A549 treated with Mapracorat at 1 μM for 4 hours (cell line): ENCODE data around the gene CWC25. TPM values are rescaled to one million over a fixed set of nuclear protein-coding genes. Genes with fewer than 3 reads are reported as not detected.

Experiments used
- total RNA-seq: library from RNA; stranded (reverse); fragments of 200-300 nt; extraction: Qiagen RNA extraction; gene quantifications from 5 replicates; pipeline ENCODE4 v1.2.3, GENCODE V29; 2022

The CWC25 gene
- 20.4 to 24.2 TPM (median 21.5 TPM) in 5 replicates for total RNA-seq

GRCh38 chr17:38824899-38825761 is at the start of gene CWC25:
CWC25 (minus strand) TSS chr17:38825321; CDS start chr17:38825183, 138 bp downstream.

GRCh38 chr17:38869526-38870258 is 44.6 kb upstream of the CWC25 start, which contains the start of gene LASP1:
LASP1 (plus strand) TSS chr17:38870058; CDS start chr17:38870190, 132 bp downstream.

DNA sequence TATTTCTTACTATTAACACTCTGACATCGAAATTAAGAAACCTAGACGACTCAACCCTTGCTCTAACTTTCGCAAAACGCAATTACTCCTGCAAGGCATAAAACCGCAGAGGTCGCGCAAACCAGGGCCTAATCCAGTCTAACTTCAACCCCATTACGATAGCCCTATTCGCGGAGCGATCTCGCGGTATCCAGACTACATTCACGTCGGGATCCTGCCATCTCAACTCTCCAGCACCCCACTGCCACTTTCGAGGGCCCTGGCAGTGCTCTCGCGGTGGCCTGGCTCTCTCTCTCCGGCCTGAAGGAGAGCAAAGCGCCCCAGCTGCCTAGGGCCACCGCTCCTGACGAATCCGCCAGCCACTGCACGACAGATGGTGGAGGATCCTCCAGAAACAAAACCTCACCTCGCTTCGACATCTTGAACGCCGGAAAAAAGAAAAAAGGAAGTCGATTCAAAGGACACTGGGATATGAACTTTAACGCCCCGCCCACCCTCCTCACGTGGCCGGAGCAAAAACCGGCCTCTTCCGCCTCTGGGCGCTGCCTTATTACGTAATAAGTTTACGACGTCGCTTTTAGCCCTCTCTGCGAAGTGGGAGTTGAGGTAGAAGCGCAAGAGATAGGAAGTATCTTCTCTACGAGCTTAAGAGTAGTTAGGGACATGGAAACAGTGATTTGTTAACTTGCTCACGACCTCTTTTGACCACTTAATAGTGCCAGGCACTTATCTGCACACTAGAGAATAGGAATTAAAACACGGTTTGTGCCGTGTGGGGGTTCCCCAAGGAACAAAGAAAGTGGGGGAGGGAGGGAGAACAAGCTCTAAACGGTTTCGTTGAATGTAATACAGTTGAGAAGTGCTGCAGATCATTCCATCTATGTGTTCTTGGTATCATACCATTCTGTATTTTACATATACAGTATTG is 28.4 kb upstream of the CWC25 start, which contains the start of gene RPL23:
Gene RPL23 (minus strand): TSS at position 430 of the 928 bp plus-strand sequence. CDS start 11 bp downstream, at position 419.

DNA sequence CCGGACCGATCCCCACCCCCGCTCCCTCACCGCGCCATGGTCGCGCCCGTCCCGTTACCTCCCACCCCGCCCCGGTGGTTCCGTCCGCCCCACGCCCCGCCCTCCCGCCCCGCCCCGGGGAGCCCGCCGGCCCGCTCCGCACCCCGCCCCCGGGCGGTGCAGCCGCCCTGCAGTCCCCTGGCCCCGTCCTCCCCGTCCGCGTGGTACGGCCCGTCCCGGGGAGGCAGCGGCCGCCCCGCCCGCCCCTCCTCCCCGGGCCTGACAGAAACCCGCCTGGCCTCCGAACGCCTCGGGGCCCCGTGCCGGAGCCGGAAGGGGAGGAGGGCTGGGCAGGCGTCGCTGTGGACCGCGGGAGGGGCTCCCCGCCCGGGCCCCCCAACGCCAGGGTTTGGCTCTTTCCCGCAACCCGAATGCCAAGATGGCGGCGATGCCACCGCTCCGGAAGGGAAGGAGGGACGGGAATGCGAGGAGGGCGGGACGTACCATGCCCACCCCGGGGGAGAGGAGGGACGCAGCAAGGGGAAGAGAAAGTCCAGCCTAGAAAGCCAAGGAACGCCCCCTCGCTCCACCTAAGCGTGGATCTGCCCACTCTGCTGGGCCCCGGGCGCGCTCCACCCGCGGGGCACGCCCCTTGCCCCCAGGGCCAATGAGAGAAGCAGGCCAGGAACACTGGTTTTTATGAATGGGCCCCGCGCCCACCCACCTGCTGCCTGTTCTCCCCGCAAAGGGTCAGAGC is 25.5 kb downstream of the CWC25 start, which contains the start of gene PIP4K2B:
Gene PIP4K2B (minus strand): TSS at position 56 of the 736 bp plus-strand sequence. CDS start 132 bp downstream, outside the sequence.

GRCh38 chr17:38752308-38753070 is 72.6 kb downstream of the CWC25 start, which contains the start of gene PSMB3:
PSMB3 (plus strand) TSS chr17:38752741; CDS start chr17:38752827, 86 bp downstream.

Other genes starting within 250 kb of the CWC25 start
- 1.3 to 2.9 TPM (median 2.4 TPM) in 5 replicates for gene SRCIN1, start 219.4 kb downstream of the CWC25 start, total RNA-seq
- 9.9 to 13.2 TPM (median 12.2 TPM) in 5 replicates for gene EPOP, start 150.4 kb downstream of the CWC25 start, total RNA-seq
- 19.4 to 33.3 TPM (median 27.6 TPM) in 5 replicates for gene MLLT6, start 120.0 kb downstream of the CWC25 start, total RNA-seq
- 57.0 to 95.6 TPM (median 88.4 TPM) in 5 replicates for gene CISD3, start 95.0 kb downstream of the CWC25 start, total RNA-seq
- gene PCGF2, start 77.0 kb downstream of the CWC25 start, total RNA-seq = 35.7 to 63.3 TPM (median 58.9 TPM) in 5 replicates
- gene PSMB3, start 72.6 kb downstream of the CWC25 start, total RNA-seq = 372 to 440 TPM (median 430 TPM) in 5 replicates
- 34.6 to 42.0 TPM (median 40.7 TPM) in 5 replicates for gene PIP4K2B, start 25.8 kb downstream of the CWC25 start, total RNA-seq
- gene RPL23, start 28.4 kb upstream of the CWC25 start, total RNA-seq = 2,461 to 3,097 TPM (median 2,636 TPM) in 5 replicates
- gene LASP1, start 44.7 kb upstream of the CWC25 start, total RNA-seq = 238 to 266 TPM (median 257 TPM) in 5 replicates
- not detected in 5 replicates for gene FBXO47, start 142.1 kb upstream of the CWC25 start, total RNA-seq